GM21367 (cell line): ENCODE measurements around the gene SUSD6.
"Not testable (repeated sequence)": the region's sequence is repeated elsewhere in the genome, so short reads cannot be mapped to it uniquely, and the experiment has no call there.

ENCODE experiments used
- ATAC-seq: cut with Tn5 transposase; IDR thresholded peaks from one replicate; pipeline ENCODE4 v1.9.1; 2021; ENCODE audit not compliant: unreplicated experiment

SUSD6 gene

DNA sequence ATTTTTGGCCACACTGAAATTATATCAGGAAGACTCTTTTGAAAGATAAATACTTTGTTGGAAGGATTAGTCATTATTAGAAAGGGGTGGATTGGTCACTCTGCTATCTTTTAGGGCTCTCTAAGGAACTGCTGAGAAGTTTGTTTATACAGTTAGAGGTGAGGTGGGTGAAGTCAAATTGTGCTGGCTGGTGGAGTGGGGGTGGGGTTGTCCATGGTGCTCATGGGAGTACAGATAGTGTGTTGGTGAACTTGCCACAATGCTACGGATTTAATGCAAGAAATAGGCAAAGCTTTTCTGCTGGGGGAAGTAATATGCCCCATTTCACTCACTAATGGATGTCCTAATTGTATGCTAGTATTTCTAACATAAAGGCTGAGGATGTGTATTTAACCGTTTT lies 35.8 kb downstream of the SUSD6 start:
- ATAC-seq = no peak

DNA sequence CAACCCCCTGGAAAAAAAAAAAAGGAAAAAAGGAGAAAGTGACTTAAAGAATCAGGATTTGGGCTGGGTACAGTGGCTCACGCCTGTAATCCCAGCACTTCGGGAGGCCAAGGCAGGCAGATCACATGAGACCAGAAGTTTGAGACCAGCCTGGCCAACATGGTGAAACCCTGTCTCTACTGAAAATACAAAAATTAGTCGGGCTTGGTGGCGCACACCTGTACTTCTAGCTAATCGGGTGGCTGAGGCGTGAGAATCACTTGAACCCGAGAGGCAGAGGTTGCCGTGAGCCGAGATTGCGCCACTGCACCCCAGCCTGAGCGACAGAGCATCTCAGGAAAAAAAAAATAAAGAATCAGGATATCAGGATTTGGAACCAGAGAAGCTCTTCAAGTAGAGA lies 36.2 kb downstream of the SUSD6 start:
- not testable (repeated sequence) for ATAC-seq

DNA sequence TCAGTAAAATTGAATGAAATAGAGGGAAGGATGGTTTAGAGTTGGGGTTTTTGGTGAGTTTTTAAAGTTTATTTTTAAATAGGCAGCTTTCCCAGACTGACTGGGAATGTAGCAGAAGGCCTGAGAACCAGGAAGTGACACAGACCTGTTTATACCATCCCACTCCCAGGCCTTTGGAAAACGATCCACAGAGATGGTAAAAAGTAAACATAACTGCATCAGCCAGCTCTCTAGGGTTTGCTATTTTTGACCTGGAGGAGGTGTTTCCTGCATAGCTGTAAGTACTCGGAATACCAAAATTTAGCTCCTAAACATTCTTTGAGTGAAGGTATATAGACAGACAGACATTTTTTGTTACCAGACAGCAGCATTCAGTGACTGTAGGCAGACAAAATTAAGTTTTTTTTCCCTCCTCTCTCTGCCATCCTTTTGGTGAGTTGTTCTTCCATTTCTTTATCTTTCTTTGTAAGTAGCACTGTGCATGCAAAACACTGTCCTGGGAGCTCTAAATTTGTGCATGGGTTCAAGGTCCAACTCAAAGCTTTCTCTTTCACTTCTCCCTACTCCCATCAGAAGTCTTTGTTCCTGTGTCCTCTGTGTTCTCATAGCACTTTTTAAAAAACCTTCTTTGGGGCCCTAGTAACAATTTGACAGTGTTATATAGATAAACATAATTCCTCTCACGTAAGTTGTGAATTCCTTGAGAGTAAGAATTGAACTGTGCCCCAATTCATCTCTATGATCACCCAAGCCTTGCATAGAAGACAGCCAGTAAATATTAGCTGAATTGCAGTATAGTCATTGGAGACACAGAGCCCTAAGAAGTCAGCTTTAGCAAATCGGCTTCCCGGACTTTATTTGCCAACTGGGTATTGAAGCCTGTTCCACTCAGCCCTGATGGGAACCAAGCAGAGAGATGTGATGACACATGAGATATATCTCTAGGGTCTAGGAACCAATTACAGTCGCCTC lies 37.4 kb downstream of the SUSD6 start:
- no peak for ATAC-seq

DNA sequence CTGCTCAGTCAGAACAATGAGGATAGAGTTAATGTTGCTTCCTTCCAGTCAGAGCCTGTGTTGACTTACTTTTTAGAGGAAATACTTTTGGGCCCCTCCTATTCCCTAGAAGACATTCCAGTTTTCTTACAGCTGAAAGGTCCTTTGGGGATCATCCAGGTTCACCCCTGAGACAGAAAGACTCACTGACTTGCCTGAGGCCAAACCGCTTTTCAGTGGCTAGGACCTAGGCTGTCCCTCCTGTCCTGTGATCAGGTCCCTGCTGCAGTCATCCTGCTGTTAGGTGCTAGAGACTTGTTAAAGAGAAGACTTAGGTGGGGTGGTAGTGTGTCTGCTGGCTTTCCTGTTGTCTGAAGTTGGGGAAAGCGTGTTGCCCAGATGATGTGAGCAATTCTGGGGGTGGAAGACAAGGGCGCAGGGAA lies 39.6 kb downstream of the SUSD6 start:
- no peak for ATAC-seq

DNA sequence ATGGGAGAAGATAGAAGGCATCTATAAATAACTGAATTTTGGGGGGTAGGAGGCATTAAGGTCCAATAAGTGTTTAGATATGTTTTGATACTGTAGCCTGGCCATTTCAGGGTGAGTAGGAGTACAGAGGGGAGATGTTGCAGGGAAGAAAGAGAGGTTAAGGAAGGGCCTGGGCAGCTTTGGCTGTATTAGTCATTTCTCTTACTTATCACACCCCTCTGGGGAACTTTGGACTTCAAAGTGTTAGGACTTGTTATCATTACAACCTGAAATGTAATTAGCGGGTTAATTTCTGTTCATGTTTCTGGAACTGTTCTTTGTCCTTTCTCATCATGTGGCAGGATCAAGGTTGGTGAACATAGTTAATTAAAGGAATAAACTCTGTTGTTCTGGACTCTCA lies 40.3 kb downstream of the SUSD6 start:
- no peak for ATAC-seq

DNA sequence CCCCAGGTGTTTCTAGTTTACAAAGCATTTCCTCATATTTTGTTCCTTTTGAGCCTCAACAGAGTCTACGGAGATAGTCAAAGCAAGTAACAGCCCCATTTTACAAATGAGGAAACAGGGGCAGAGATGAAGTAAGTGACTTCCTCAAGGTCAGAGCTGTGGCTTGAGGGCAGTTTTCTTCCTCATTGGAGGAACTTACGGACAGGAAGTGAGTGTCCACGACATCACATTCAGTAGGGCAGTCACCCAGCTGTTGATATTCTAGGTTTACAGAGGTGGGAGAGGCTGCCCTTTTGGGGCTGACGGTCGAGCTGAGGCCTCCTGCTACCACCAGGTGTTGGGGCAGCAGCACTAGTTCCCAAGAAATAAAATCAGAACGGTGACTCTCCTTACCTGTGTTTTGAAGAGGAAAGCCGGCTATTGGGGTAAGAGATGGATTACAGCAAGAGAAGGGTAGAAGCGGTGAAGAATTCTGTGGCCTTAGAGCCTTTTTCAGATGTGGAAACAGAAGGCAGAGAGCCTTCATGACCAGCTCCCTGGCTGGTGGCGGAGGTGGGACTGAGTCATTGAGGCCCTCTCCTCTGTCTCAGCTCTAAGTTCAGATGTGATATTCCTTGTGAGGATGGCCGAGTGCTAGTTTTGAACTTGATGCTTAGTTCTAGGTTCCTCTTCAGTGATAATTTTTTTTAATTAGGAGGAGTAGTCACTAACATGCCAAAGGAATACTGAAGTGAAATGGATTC lies 41.7 kb downstream of the SUSD6 start:
- no peak for ATAC-seq

DNA sequence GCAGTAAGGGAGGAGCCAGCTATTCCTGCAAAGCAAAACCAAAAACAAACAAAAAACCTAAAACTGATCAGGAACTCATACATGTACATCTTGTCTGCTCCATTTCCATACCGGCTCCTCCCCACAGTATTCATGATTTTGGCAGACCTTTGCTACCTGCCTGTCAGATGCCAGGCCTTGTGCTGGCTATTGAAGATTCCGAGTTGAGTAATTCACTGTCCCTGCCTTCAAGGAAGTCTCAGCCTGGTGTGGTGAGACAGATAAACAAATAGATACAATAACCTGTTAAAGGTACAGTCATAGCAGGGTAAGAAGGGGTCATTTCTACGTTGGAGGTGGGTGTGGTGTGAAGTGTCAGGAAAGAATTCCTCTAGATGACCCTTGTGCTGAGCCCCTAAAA lies 42.7 kb downstream of the SUSD6 start:
- no peak for ATAC-seq

DNA sequence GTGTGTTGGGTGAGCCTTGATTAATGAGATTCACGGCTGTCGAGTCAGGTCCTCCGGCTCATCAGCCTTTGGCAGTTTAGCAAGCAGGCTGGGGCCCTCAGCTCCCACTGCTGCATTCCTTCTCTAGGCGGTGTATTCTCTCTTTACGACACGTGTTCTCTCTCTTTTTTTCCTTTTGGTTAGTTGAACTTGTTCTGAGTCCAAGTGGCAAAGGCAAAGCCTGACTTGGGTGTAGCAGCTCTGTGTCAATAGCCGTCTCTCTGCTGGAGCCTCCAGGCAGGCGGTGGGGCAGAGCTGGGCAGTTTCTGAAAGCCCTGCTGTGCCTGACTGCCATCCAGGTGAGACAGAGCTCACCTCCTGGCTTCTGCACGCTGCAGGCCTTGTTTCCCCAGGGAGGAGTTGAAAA lies 46.6 kb downstream of the SUSD6 start:
- ATAC-seq = no peak

DNA sequence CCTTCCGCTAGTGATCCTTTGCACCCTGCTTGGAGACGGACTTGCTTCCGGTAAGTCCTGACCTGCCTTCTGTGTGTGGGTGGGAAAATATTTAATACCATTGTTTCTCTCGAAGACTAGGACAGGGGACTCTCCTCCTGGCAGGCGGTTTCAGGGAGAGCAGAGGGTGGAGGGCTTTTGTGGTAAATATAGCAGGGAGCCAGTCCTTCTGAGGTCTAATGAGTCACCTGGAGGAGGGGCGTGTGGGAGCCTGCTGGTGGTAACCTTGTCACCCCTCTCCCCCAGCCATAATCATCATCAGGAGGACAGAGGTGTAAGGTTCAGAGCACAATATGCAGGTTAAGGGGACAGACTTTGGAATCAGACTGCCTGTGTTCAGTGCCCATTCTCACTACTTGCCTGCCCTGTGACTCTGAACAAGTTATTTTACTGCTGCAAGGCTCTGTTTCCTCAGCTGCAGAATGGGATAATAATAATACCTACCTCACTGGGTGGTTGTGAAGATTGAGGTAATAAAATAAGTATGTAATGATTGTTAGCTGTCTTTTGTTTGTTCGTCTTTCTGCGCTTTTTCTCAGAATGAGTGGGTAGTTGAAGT lies 47.4 kb downstream of the SUSD6 start:
- ATAC-seq = no peak

DNA sequence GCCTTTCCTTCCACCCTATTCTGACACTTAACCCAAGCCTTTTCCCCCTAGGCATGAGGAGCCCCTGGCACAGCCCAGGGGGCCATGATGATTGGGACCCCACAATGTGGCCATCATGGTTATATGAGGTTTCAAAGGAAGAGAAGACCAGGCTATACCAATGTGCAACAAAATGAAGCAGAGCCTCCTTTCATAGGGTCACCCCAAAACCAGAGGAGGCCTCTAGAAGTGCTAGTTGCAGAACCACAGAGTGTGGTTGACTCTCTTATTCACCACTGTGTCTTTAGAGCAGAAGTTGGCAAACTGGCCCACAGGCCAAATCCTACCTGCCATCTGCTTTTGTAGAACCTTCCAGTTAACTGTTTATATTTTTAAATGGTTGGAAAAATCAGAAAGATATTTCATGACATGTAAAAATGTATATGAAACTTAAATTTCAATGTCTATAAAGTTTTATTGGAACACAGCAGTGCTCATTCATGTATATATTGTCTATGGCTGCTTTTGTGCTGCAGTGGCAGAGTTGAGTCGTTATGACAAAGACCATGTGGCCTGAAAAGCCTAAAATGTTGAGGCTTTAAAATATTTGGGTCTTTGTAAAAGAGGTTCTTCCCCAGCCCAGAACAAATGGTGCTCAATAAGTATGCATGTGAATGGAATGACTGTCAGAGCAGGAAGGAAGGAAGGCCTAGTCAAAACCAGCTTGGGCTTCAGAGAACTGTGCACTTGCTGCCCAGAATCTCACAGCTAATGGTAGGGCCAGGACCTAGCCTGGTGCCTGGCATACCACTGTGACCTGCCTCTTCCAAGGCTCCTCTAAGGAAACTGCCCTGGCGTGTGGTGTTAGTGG lies 49.2 kb downstream of the SUSD6 start:
- ATAC-seq = no peak

DNA sequence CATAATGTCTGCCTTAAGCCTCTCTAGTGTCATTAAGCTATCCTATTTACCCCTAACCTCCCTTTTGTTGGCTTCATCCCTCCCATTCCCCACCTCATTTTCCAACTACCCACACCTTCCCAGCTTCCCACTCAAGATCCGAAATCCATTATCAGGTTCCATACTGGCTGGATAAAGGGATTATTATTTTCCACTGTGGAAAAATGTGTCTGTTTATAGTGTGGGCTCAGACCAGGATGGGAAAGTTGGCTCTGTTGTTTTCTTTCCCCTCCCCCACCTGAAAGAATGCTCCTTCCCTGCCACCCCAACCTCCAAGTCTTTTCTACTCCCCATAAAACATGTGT lies 49.8 kb downstream of the SUSD6 start:
- no peak for ATAC-seq

DNA sequence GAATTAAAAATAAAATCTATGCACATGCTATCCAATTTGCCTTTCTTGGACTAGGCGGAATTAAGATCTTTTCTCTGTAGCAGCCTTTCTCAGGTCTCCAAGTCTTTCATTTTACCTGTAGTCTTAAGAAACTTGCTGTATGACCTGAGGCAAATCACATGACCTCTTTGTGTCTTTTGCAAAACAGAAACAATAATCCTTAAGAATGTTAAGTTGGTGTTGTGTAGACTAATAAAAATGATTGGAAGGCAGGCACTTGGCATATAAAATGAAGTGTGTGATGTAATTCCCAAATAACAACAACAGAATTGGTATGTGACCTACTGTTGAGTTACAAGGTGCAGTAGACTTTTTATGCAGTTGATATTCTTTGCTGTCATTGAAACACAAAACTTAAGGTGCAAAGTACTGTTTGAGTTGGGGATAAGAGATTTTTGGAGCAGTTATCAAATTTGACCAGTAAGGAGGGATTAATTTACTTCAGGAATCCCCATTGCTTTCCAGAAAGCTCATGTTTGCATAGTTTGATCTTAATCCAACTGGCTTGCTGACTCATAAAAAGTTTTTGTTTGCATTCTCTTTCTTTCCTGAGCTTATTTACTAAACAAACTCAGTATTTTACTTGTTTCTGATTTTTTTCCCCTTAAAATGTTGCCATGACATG lies 51.4 kb downstream of the SUSD6 start:
- ATAC-seq = no peak

DNA sequence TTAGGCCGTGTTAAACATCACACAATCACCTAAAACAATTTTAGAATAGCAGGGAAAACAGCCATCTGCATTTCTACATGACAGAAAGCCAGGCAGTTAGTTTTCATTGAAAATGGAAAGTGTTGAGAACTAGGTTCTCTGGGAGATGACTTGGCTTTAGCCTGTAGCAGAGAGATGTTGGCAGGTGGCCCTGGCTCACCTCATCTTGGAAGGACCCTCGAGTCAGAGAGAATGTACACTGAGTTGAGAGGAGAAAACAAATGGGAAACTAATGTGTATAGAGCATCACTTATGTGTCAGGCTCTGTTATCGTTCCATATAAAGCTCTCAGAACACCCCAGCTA lies 51.9 kb downstream of the SUSD6 start:
- ATAC-seq = no peak

DNA sequence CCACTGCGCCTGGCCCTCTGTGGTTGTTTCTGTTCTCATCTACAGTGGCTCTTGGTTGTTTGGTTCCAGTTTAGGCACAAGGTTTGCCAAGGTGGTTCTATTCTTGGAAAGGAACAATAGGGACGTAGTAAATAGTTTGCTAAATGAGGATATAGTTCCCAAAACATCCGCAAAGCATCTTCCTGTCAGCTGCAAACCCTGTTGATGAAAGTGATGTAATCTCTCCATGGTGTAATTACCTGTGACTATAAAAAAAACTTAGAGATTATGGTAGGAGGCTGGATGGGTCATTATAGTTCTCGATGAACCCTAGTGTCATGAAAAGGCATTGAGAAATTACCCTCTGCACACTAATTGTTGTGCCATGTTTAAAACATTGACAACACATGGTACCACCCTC lies 52.9 kb downstream of the SUSD6 start:
- no peak for ATAC-seq

DNA sequence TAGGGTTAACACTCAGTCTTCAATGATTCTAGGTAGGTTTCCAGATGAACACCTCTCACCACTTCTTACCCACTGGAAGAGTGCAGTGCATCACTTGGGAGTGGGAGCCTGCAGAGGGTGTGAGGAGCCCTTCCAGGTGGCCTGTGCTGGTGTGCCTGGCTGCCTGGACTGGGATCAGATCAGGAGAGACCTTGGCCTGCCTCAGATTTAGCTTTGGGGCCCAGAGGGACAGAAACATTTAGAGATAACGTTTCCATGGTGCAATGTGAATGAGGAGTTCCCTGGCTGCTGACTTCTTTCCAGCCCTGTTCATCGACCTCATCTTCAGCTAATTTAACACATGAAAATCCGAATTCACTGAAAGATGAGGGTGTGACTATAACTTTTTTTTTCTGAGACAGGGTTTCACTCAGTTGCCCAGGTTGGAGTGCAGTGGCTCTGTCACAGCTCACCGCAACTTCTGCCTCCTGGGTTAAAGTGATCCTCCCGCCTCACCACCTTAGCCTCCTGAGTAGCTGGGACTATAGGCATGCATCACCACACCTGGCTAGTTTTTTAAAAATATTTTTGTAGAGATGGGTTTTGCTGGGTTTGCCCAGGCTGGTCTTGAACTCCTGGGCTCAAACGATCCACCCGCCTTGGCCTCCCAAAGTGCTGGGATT lies 53.6 kb downstream of the SUSD6 start:
- ATAC-seq = no peak

DNA sequence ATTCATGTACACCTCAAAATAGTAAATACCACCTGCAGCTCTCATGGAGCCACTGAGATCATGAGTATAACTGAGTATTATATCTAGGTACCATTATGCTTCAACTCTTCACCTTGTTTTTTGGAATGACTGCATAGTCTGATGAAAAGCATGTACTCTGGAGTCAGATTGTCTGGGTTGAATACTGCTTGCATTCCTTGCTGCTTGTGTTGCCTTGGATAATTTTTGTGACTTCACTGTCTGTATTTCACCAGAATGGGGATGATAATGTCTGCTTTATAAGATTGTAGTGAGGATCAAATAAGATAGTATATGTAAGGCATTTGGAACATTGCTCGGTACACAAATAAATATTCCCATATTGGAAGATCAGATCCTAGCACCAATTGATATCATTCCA lies 54.2 kb downstream of the SUSD6 start:
- ATAC-seq = no peak

DNA sequence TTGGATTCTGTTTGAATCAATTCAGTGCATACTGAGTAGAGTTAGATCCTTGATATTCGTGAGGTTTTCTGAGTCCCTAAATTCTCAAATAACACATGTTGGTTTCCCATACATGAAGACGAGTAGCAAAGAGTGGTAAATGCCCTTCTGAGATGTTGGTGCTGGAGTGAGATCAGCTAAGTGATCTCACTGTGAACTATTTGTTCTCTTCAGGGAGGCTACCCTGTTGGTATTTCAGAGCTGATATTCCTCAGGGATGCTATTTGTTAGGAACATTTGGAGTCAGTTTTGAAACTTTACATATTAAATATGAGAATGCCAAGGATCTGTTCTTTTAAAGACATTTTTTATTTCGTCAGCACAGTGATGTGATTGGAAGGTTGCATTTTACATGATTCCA lies 54.7 kb downstream of the SUSD6 start:
- no peak for ATAC-seq

DNA sequence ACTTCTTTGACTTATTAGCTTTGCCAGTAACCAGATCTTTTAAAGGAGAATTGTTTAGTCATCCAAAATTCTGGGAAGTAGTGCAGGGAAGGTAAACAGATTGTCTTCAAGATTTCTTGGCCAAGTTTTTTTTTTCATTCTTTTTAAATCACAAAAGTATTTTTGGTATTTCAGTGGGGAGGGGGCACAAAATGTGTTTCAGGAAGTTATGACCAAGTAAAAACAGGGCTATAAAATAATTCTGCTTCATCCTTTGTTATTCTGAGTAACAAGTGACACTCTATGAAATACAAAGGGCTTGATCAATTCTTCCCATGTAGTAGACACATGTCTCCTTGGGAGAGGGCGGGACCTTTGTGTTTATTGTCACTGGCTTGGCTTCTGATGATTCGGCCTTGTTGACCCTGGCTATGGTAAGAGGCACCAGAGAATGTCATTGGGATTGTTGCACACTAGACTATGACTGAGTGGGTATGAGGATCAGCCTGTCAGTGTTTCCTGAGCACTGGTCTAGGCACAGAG lies 55.4 kb downstream of the SUSD6 start:
- ATAC-seq = no peak

DNA sequence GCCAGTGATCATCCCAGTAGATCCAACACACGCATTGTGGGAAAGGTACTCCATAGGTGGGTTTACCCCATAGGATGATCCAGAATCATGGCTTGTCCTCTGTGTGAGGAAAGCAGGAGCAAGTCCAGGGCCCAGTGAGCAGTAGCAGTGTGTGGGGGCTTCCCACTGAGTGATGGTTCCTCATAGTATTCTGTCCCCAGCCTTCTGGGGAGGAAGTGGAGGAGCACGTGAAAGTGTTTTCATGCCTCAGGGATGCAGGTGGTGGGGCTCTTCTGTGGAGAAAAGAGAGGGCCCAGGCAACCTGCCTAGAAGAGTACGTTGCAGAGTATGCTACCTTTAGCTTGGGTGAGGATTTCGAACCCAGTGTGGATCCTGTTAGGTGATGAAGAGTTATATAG lies 56.5 kb downstream of the SUSD6 start:
- ATAC-seq = no peak

DNA sequence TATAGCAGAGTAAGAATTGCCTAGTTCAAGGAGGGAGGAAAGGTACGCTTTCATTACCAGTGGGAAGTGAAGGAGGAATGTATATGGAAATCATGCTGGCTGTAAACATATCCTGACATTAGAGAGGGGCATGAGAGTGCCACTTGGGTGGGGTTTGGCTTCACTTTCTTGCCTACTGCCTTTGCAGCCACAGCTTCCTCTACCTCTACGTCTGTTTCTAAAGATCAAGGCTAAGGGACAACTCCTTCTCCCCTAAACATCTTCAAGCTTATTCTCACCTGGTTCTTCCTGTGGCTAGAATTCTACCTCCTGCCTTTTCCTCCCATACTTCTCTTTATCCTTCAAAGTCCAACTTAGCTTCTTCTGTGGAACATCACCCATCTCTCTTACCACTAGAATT lies 58.0 kb downstream of the SUSD6 start:
- no peak for ATAC-seq
